Amniotic stem cell (primary cell): Measurements from ENCODE around the gene PDILT.
"Not testable (repeated sequence)": the region's sequence is repeated elsewhere in the genome, so short reads cannot be mapped to it uniquely, and the experiment has no call there.

Source experiments
- DNase-seq: peaks from one replicate; lab custom pipeline; 2025; lab: John Stamatoyannopoulos, UW

PDILT gene, protein sequence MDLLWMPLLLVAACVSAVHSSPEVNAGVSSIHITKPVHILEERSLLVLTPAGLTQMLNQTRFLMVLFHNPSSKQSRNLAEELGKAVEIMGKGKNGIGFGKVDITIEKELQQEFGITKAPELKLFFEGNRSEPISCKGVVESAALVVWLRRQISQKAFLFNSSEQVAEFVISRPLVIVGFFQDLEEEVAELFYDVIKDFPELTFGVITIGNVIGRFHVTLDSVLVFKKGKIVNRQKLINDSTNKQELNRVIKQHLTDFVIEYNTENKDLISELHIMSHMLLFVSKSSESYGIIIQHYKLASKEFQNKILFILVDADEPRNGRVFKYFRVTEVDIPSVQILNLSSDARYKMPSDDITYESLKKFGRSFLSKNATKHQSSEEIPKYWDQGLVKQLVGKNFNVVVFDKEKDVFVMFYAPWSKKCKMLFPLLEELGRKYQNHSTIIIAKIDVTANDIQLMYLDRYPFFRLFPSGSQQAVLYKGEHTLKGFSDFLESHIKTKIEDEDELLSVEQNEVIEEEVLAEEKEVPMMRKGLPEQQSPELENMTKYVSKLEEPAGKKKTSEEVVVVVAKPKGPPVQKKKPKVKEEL

DNA sequence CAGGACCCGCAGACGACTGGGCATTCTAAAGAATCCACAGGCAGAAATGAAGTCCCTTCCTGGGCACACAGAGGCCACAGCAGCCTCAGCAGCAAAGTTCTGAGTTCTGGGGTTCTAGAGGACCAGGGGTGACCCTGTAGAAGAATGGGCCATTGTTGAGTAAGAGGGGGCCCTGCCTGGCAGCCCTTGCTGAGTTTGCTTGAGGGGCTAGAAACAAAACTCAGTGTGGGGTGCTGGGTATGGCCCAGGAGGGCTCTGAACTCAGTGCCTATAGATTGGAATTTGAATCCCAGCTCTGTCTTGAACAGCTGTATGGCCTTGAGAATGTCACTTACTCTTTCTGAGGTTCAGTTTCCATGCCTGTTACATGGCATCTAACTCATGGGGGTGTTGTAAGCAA, at the start of gene PDILT:
PDILT (minus strand) TSS at position 101 of the 400 bp plus-strand sequence. CDS start 5,437 bp downstream, outside the sequence.
- no peak for DNase-seq

DNA sequence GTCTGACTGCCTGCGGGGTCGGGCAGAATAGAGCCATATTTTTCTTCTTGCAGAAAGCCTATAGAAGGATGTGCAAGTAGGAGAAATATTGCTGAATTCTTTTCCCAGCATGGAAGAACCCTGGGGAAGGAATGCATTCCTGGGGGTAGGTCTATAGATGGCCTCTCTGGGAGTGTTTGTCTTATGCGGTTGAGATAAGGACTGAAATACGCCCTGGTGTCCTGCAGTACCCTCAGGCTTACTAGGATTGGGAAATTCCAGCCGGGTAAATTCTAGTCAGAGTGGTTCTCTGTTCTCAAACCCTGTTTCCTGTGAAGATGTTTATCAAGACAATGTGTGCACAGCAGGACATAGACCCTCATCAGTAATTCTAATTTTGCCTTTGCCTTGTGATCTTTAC, 49.1 kb upstream of the PDILT start:
- DNase-seq: not testable (repeated sequence)

DNA sequence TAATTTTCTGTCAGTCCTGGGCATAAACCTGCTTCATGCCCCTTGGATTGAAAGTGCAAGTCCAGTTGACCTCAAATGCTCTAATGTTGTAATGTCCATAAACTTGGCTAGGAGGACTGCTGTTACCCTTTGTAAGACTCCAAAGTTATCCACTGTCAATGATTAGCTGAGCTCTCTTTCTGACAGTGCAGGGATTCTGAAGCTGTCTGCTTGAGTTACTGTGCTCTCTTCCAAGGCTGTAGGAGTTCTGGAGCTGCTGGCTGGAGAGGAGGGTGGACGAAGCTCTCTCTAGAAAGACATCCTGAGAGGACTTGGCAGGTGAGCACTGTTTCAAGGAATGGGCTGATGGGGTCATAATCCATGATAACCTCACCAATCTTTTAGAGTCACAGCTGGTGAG, 46.8 kb upstream of the PDILT start, which contains the start of gene ACSM2A:
ACSM2A (plus strand) TSS at position 158 of the 400 bp plus-strand sequence. CDS start 8,594 bp downstream, outside the sequence.
- not testable (repeated sequence) for DNase-seq

DNA sequence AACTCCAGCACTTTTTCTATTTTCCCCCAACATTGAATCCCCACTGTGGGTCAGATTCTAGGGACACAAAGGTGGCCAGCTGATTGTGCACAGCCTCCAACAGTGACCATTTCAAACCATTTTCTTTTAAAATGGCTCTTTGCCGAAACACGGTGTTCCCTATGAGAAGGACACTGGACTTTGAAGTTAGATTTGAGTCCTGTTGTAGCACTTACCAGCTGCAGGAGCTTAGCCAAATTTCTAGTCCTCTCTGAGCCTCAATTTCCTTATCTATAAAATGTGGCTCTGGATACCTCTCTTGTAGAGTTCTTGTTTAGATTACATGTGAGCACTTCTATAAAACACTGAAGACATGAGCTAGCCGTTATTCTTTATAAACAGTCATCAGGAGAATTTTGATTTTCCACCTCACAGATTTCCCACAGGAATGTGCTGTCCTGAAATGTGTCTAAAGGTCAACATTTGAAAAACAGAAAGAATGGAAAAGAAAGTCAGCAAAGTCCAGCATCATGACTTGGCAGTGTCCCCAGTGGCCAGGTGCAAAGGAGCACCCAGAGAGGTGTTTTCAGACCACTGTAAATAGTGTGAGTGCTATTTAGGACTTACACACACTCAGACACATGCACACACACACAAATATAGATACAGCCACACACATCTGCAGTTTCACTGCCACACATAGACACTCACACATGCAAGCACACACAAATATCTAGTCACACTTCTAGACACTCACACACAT, 42.3 kb upstream of the PDILT start:
- DNase-seq: not testable (repeated sequence)

DNA sequence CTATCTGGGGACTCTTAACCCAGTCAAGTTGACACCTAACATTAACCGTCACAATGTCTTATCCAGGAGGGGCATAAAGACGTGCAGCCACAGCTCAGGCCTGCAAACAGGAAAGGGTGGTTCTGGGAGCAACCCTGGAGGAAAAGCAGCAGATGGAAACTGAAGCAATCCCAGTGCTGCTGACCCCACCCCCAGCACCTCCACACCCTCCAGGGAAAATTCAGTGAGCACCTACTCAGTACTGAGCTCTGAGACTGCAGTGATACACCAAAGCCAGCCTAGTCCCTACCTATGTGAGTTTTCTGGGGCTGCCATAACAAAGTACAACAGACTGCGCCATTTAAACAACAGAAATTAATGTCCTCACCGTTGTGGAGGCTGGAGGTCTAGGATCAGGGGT, 37.3 kb upstream of the PDILT start:
- DNase-seq: not testable (repeated sequence)

DNA sequence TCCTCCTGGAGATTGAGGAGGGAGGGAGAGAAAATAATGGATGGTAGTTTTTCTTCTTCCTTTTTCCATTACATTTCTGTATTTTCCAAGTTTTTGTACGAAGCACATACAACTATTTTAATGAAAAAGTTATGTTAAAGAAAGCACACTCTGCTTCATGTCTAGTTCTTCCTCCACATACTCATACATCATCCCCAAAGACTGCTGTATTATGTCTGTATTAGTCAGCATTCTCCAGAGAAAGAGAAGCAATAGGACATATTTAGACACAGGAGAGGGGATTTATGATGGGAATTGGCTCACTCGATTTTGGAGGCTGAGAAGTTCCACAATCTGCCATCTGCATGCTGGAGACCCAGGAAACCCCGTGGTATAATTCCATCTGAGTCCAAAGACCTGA, 36.7 kb upstream of the PDILT start:
- no peak for DNase-seq

DNA sequence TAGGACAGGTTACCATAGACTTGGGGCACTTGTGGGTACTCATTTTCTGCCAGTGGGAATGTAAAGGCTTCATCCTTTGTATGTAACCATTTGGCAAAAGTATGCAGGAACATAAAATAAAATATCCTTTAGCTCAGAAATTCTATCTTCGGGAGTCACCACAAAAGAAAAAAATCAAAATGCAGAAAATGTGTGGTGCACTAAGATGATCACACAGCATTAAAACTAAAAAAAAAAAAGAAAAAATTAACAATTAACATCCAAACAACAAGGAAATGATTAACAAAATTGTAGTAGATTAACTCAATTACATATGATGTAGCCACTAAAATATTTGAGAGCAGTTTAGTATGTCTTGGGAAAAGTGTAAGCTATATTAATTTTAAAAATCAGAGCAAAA, 36.2 kb upstream of the PDILT start:
- not testable (repeated sequence) for DNase-seq

DNA sequence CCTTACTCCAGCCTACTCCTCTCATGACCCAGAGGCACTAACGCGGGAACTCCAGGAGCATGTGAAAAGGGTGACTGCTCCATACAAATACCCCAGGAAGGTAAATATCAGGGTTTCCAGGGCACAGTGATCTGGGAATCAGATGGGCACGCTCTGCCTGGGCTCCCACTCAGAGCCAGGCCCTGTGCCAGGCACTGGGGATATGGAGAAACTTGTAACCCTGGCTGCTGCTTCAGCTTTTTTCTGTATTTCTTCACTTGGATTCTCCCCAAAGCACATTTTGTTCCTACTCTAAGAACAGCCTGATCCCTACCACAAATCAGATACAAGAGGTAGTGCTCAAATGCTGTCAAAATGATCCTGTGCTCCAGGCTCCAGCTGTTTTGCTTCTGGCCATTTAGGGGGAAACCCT, 35.3 kb upstream of the PDILT start:
- DNase-seq: not testable (repeated sequence)

DNA sequence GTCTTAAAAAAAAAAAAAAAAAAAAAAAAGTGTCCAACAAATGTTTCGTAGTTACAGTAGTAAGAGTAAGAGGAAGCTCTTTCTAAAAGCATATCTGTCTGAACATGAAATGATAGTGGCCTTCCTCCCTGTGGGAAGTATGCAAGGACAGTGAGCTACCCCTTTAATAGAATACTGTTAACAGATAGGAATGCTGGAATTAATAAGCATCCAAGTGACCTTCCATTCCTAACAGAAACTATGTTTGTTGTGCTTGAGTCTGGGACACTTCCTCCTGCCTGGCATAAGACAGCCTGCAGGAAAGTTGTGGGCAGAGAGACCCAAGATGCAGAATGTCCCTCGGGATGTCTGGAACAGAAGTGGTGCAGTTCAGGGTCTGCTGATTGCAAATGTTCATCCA, 34.4 kb upstream of the PDILT start:
- DNase-seq: not testable (repeated sequence)

DNA sequence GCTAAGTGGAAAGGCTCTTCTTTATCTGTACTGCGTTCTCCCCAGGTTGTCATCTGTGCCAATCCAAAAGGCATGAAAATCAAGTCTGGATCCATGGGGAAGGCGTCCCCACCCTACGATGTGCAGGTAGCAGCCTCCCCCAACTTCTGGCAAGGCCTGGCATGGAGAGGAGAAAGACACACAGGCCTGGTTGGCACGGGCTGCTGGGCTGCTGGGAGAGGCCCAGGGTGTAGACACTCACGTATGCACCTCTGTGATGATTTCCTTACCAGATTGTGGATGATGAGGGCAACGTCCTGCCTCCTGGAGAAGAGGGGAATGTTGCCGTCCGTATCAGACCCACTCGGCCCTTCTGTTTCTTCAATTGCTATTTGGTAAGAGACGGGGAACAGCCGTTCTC, 26.4 kb upstream of the PDILT start:
- DNase-seq: no peak

DNA sequence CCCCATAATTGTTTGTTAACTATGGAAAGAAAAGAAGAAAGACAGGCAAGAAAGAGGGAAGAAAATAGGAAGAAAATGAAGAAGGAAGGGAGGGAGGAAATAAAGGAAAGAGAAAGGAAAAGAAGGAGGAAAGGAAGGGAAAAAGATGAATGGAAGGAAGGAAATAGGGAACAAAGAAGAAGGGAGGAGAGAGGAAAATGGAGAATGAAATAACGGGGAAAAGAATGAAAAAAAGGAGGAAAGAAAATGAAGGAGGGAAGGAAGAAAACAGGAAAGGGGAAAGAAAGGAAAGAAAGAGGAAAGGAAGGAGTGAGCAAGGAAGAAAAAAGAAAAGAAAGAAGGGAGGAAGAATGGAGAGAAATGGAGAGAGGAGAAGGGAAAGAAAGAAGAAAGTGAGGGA, 25.9 kb upstream of the PDILT start:
- DNase-seq: not testable (repeated sequence)

DNA sequence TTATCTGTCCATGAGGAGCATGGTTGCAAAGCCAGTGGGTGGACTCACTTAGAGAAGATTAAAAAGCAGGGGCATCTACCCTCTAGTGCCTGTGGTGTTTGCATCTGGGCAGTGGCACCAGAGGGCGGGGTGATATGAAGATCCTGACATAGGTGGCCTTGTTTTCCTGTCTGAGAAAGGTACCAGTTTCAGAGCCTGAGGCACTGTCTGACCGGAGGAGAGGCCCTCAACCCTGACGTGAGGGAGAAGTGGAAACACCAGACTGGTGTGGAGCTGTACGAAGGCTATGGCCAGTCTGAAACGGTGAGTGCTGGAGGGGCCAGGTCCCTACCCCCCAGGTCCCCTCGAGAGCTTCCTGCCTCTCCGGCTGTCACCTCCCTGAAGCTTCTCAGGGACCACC, 25.0 kb upstream of the PDILT start:
- DNase-seq: not testable (repeated sequence)

DNA sequence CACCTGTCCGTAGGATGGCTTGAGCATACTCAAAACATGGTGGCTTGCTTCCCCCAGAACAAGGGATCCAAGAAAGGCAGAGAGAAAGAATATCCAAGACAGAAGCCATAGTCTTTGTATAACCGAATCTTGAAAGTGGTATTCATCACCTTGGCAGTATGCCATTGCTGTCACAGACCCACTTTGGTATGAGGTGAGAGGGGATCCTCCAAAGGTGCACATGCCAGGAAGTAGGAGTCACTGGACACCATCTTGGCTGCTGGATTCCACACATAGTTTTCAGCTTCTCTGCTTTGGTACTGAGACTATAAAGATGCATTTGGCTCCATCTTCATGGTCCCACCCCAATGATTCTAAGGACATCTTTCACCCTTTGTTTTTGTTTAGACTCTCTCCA, 22.9 kb upstream of the PDILT start:
- not testable (repeated sequence) for DNase-seq

DNA sequence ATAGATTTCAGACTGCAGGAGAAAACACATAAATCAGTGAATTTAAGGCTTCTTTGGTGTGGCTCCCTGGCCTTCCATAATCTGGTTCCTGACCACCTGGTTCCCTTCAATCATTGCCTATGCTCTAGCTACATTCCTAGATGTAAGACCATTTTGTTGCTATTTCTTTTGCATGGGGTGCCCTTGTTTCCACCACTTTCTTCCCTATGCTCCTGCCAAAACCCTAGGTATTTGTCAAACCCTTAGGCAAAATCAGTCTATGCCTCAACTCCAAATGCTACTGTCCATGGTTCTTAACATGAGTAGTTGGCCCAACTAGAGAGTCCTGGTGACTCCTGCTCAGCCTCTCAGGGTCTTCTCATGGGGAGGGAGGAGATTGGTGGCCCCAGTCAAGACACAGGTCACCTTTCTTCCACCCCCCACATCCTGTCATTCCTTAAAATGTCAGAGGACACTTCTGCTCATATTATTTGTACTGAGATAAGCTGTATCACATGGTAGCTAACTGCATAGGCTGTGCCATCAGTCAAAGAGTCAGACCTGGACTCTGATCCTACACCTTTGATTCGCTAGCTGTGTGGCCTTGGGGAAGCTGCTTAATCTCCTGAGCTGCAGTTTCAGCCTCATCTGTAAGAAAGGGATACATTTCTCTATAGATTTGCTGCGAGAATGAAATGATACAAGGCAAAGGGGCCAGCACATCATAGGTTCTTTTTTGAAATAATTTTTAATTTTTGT, 19.8 kb upstream of the PDILT start:
- no peak for DNase-seq

DNA sequence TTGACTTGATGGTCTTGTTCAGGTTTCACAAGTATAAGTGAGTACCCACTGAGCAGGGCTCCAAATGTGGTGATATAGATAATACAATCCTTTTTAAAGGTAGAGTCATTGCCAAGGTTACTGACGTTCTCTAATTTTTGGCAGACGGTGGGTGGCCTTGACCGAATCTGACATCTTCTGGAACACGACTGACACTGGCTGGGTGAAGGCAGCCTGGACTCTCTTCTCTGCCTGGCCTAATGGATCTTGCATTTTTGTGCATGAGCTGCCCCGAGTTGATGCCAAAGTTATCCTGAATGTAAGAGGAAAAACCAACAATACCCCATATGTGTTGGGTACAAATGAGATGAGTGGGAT, 19.2 kb upstream of the PDILT start:
- not testable (repeated sequence) for DNase-seq

DNA sequence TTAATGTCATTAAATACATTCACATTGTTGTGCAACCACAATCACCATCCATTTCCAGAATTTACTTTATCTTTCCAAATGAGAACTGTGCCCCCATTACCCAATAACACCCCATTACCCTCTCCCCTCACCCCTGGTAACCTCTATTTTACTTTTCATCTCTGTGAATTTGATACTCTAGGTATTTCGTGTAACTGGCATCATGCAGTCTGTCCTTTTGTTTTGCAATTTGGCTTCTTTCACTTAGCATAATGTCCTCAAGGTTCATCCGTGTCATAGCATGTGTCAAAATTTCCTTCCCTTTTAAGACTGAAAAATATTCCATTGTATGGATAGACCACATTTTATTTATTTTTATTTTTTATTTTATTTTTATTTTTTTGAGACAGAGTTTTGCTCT, 17.2 kb upstream of the PDILT start:
- DNase-seq: not testable (repeated sequence)

DNA sequence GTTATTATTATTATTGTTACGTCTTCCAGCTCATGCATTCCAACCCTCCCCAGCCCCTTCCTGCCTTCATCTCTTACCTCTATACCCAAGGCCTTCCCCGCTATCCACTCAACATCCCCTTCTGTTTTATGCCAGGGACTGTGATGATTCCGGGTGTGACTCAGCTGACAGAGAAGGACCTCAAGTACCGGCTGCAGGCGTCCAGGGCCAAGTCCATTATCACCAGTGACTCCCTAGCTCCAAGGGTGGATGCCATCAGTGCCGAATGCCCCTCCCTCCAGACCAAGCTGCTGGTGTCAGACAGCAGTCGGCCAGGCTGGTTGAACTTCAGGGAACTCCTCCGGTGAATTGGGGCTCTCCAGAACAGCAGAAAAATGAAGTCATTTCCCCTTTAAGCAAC, 14.6 kb upstream of the PDILT start:
- DNase-seq: not testable (repeated sequence)

DNA sequence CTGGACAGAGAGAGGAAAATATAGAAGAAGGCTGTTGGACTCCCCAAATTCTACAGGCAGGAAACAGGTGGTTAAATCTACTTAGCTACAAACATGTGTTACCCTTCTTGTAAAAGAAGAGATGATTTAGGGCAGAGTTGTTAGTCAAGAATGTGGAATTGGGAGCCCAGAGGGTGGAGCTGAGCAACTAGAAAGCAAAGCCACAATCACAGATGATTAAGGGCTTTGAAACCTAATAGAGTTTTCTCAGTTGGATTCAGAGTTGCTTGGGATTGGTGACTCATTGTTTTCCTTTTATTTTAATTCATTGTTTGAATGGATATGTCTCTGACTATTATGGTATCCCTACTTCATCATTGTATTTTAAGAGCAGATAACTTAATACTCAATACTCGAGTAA, 11.0 kb upstream of the PDILT start:
- no peak for DNase-seq

DNA sequence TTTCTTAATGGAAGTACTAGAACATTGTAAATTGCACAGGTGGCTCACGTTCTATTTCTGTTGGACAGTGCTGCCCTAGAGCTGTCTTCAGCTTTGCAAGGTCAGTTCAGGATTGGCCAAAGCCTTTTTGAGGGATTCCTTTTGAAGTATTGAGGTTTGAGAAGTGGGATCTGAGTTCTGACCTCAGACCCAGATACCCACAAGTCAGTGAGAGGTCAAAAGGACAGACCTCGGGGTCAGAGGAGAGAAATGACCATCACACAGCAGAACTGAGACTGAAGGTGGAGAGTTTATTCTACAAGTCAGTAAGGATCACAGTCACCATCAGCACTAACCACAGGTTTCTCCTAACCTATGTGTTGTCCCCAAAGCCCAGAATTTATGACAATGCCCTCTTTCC, 6.5 kb upstream of the PDILT start:
- no peak for DNase-seq

DNA sequence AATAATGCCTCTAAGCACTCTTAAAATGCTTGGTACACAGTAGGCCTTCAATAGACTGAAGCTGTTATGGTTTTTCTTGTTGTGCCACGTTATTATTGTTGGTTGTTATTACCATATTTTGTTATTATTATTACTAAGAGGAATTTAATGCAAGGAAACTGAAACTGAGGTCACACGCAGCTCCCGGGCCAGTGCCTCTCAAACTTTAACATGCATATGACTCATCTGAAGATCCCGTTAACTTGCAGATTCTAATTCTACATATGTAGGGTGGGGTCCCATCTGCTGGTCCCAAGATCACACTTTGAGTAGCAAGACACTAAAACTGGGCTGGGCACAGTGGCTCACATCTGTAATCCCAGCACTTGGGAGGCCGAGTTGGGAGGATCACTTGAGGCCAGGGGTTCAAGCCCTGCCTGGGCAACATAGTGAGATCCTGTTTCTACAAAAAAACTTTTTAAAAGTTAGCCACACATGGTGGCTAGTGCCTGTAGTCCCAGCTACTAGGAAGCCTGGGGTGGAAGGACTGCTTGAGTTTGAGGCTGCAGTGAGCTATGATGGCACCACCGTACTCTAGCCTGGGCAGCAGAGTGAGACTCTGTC, 5.7 kb upstream of the PDILT start:
- DNase-seq: no peak

DNA sequence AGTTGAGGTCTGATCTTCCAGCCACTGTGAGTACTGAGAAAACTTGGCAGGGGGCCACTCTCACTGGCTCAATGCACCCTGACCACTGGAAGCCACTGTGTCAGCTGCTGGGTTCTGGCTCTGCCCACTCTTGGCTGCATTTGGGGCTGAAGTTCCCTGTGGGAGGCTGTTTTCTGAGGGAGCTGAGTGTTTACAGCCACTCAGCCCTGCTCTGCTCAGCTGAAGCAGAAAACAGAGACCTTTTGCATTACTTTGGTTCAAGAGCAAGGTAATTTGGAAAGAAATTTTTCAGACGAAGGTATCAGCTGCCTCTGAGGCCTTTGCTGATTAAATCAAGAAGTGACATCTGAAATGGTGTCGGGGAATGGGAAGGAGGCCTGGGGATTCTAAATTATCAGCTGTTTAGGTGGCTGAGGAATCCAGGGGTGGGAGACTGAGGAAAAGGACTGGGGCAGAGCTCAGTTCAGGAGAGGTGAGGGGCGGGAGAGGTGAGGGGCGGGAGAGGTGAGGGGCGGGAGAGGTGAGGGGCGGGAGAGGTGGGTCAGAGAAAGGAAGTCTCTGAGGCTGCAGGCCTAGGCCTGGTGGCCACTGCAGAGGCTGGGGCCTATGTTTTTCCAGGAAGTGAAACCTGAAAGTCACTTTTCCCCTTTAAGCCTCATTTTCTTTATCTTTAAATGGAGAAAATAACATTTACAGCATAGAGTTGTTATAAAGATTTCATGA, 5.0 kb upstream of the PDILT start, which contains the start of gene ACSM5:
ACSM5 (plus strand) TSS at position 137 of the 723 bp plus-strand sequence. CDS start 1,951 bp downstream, outside the sequence.
- no peak for DNase-seq
